ENCODE measurements around the gene RALGPS2.

RALGPS2 gene

GRCh38 chr1:178694923-178695525, 30.0 kb upstream of the RALGPS2 start:
- DNase-seq (ENCODE audit: low read depth), result no peak
- H3K4me3 ChIP-seq (ENCODE audit: low read depth, low read length), result no peak overlapping the region
- TF ChIP-seq, protein P1, sequence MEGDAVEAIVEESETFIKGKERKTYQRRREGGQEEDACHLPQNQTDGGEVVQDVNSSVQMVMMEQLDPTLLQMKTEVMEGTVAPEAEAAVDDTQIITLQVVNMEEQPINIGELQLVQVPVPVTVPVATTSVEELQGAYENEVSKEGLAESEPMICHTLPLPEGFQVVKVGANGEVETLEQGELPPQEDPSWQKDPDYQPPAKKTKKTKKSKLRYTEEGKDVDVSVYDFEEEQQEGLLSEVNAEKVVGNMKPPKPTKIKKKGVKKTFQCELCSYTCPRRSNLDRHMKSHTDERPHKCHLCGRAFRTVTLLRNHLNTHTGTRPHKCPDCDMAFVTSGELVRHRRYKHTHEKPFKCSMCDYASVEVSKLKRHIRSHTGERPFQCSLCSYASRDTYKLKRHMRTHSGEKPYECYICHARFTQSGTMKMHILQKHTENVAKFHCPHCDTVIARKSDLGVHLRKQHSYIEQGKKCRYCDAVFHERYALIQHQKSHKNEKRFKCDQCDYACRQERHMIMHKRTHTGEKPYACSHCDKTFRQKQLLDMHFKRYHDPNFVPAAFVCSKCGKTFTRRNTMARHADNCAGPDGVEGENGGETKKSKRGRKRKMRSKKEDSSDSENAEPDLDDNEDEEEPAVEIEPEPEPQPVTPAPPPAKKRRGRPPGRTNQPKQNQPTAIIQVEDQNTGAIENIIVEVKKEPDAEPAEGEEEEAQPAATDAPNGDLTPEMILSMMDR (conservative IDR thresholded peaks at IDR 0.05; ENCODE audit: low read depth, low read length), result no peak

DNA sequence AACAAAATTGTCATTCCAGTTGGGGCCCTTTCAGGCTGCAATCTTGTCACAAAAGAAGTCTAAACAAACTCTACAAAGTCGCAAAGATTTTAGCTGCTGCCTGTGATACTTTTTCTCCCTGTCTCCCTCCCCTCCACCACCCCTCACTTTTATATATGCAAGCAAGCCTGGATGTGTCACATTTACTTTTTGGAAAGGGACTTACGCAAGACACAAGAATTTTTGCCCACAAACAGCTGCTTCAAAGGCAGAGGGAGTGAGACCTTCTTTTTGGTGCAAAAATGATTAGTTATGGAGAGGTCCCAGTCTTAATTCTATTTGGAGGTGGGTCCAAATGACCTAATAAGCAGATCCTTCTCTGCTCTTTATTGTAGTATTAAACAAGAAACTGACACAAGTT, 22.9 kb upstream of the RALGPS2 start:
- H3K4me3 ChIP-seq (ENCODE audit: low read depth, low read length), result no peak overlapping the region
- TF ChIP-seq, protein P1 (conservative IDR thresholded peaks at IDR 0.05; ENCODE audit: low read depth, low read length), result no peak
- DNase-seq (ENCODE audit: low read depth), result peak; percentile 59

GRCh38 chr1:178704833-178705232, 20.2 kb upstream of the RALGPS2 start:
- H3K4me3 ChIP-seq (ENCODE audit: low read depth, low read length), result no peak overlapping the region
- DNase-seq (ENCODE audit: low read depth), result no peak
- TF ChIP-seq, protein P1 (conservative IDR thresholded peaks at IDR 0.05; ENCODE audit: low read depth, low read length), result no peak

DNA sequence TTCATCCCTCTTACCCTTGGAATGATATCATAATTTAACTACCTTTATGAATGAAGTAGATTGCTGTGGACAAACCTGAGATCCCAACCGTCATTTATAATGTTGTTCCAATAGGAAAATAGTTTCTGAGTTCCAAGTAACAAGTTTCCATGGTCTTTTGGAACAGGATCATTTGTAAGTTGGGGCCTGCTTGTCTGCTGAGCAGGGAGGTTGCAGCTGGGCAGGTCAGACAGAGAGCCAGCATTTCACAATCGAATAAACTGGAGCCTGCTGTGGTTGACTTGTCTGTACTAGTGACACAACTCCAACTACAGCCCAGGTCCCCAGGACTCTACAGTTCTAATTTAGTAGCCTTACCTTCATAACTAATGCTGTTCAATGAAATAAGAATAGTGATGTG, 18.6 kb upstream of the RALGPS2 start:
- DNase-seq (ENCODE audit: low read depth), result peak; percentile 91
- TF ChIP-seq, protein P1 (conservative IDR thresholded peaks at IDR 0.05; ENCODE audit: low read depth, low read length), result no peak
- no peak overlapping the region for H3K4me3 ChIP-seq (ENCODE audit: low read depth, low read length)

DNA sequence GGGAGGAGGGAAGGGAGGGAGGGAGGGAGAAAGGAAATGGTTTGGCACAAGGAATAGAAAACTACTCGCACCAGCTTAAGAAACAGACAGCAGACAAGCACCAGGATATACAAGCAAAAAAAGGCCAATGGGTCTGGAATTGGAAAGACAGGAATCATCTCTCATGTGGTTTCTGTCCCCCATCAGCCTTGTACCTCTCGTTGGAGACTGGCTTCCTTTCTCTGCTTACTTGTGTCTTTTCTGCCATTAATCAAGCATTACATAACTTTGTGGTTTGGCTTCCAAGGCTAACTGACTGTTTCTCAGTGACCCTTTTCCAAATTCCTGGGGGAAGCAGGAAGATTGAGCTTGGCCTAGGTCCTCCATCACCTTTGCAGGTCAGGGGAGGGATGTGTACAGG, 11.8 kb upstream of the RALGPS2 start:
- no peak overlapping the region for H3K4me3 ChIP-seq (ENCODE audit: low read depth, low read length)
- DNase-seq (ENCODE audit: low read depth), result no peak
- TF ChIP-seq, protein P1 (conservative IDR thresholded peaks at IDR 0.05; ENCODE audit: low read depth, low read length), result no peak

GRCh38 chr1:178714453-178714852, 10.6 kb upstream of the RALGPS2 start:
- DNase-seq (ENCODE audit: low read depth), result no peak
- TF ChIP-seq, protein P1 (conservative IDR thresholded peaks at IDR 0.05; ENCODE audit: low read depth, low read length), result no peak
- no peak overlapping the region for H3K4me3 ChIP-seq (ENCODE audit: low read depth, low read length)

- peak; percentile 55 for DNase-seq (ENCODE audit: low read depth)
- TF ChIP-seq, protein P1 (conservative IDR thresholded peaks at IDR 0.05; ENCODE audit: low read depth, low read length), result no peak
- no peak overlapping the region for H3K4me3 ChIP-seq (ENCODE audit: low read depth, low read length)
Measured at GRCh38 chr1:178716111-178716510, 8.9 kb upstream of the RALGPS2 start.

All from choroid plexus epithelial cell (primary cell).